Left lung (tissue), 10 donors: ENCODE measurements around the gene RASSF5. TPM values are rescaled to one million over a fixed set of nuclear protein-coding genes. Genes with fewer than 3 reads are reported as not detected.

Experiments
- ATAC-seq: fragments of 200-7000 bp; cut with Tn5 transposase; one replicate; pipeline ENCODE4 v1.9.1; 2020; ENCODE audit warnings: moderate library complexity
- DNase-seq, 4 donors: peaks; one replicate each; pipeline ENCODE4 v3.0.0-alpha.2; 2013 to 2020
- H3K27ac ChIP-seq, 2 donors: fragments of 200-600 bp; sonication (generic) in 1 of 2; one replicate each; pipeline versions ENCODE4 v1.5.0 to v1.8.0; 2020 to 2021
- H3K27me3 ChIP-seq, 2 donors: fragments of 200-600 bp; sonication (generic) in 1 of 2; one replicate each; pipeline versions ENCODE4 v1.5.0 to v1.8.0; 2020 to 2021
- H3K36me3 ChIP-seq, 2 donors: fragments of 200-600 bp; sonication (generic) in 1 of 2; one replicate each; pipeline versions ENCODE4 v1.5.0 to v1.8.0; 2020 to 2021
- H3K4me1 ChIP-seq, 2 donors: fragments of 200-600 bp; one replicate each; pipeline ENCODE4 v1.8.0; 2021
- H3K4me3 ChIP-seq, 2 donors: fragments of 200-600 bp; sonication (generic) in 1 of 2; one replicate each; pipeline versions ENCODE4 v1.5.0 to v1.8.0; 2020 to 2021; ENCODE audit warnings: mild to moderate bottlenecking in 1 of 2
- H3K9me3 ChIP-seq, 2 donors: fragments of 200-600 bp; sonication (generic) in 1 of 2; one replicate each; pipeline versions ENCODE4 v1.5.0 to v1.8.0; 2020 to 2021
- intact Hi-C, 2 donors: fragments of 100-400 bp; cut with DNase I; formaldehyde crosslinking; loops; one replicate each; pipeline versions ENCODE4 v1.11.2 to v1.14.2; 2022
- polyA plus RNA-seq, 6 donors: library from polyadenylated mRNA; unstranded; fragments of 120-200 nt; gene quantifications; one replicate each; pipeline ENCODE4 v1.2.1, GENCODE V29; 2013; ENCODE audit not compliant: insufficient read length in 6 of 6
- total RNA-seq, 2 donors: library from RNA; stranded (reverse); fragmentation: NEBNext Ultra II Directional; extraction: Animal tissue kit (Norgen Biotek cat#: 25700); gene quantifications; one replicate each; pipeline ENCODE4 v1.2.1, GENCODE V29; 2021
- TF ChIP-seq, protein P1 (sequence below), 2 donors: fragments of 200-600 bp; sonication (generic) in 1 of 2; IDR thresholded peaks; one replicate each; pipeline versions ENCODE4 v1.5.0 to v1.8.0; 2021; ENCODE audit warnings: antibody characterized with exemption in 2 of 2
- donor health status: DM: no; HTN: yes; CAD: no.
- donor health status: DM: no; HTN: no; CAD: no.

RASSF5 gene
- total and polyA plus RNA-seq, 8 donors: 5.8 to 40.9 (median 11.6) TPM

DNA sequence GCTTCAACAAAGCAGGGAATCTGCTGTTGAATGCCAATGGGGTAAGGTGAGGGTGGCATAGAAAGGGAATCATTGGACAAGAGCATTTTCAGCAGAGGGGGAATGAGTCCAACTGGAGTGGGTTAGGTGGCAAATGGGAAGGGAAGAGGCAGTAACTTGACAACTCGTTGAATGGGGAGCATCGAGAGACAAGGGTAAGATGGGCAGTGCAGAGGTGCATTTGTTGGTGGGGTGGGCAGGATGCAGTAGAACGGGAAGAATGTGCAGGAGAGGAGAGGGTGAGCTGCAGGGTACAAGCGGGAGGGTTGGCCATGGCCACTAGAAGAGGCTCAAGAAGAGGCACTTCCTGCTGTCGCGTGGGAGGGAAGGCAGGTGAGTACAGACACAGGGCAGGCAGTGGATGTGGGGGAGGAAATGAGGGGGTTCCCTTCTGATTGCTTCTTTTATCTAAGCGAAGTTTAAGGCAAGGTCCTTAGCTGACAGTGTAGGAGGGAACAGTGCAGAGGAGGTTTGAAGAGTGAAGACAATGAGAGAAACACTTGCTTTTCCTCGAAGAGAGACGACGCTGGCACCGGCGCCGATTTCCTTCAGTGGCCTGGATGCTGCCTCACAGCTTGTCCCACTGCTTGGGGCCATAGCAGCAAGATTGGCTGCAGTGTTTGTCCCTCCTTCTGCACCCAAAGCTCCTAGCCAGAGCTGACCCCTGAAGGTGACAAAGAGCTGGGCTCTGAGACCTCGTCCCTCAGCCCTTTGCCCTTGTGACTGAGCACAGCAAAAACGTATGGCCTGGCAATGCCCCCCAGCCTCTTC lies 40.3 kb upstream of the RASSF5 start:
- no peak for DNase-seq
- TF ChIP-seq, protein P1, sequence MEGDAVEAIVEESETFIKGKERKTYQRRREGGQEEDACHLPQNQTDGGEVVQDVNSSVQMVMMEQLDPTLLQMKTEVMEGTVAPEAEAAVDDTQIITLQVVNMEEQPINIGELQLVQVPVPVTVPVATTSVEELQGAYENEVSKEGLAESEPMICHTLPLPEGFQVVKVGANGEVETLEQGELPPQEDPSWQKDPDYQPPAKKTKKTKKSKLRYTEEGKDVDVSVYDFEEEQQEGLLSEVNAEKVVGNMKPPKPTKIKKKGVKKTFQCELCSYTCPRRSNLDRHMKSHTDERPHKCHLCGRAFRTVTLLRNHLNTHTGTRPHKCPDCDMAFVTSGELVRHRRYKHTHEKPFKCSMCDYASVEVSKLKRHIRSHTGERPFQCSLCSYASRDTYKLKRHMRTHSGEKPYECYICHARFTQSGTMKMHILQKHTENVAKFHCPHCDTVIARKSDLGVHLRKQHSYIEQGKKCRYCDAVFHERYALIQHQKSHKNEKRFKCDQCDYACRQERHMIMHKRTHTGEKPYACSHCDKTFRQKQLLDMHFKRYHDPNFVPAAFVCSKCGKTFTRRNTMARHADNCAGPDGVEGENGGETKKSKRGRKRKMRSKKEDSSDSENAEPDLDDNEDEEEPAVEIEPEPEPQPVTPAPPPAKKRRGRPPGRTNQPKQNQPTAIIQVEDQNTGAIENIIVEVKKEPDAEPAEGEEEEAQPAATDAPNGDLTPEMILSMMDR (IDR thresholded peaks at IDR 0.05): no peak
- peaks cover 25 to 74% of the 10 kb centered on the region in 2 donors for H3K4me1 ChIP-seq
- intact Hi-C loops: no loop called here
- ATAC-seq: no peak
- peak overlapping the region in 1 of 2 donors; percentile 69 for H3K27ac ChIP-seq
- H3K36me3 ChIP-seq: no peaks in the 10 kb centered on the region
- no peaks in the 10 kb centered on the region for H3K9me3 ChIP-seq
- no peaks in the 10 kb centered on the region for H3K27me3 ChIP-seq
- no peak overlapping the region for H3K4me3 ChIP-seq

DNA sequence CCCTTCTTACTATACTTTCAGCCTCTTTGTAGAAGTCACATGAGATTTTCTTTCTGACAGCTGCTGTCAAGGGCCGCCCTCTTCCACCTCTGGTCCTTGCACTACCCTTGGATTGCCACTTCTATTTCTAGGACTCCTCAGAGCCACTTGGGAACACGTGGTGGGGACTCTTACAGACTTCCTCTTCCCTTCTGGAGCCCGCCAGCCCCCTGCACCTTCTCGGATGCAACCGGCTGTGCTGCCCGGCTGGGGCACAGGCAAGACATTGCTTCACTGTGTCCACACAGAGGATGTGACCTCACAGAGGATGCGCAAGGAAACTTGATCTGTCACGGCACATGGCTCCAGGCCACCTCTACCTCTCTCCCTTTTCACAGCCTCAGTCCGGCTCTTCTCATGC lies 39.4 kb upstream of the RASSF5 start:
- DNase-seq (peak in 3 of 4 donors; percentile 76 to 91 (median 87)), ATAC-seq (peak; percentile 64)
- Histone ChIP-seq H3K9me3 (no peaks in the 10 kb centered on the region), H3K36me3 (no peaks in the 10 kb centered on the region), H3K4me3 (no peak overlapping the region), H3K4me1 (peaks cover 25 to 83% of the 10 kb centered on the region in 2 donors), H3K27me3 (no peaks in the 10 kb centered on the region), H3K27ac (peak overlapping the region in 1 of 2 donors; percentile 69)
- TF ChIP-seq, protein P1 (IDR thresholded peaks at IDR 0.05): no peak
- intact Hi-C loops: no loop called here

DNA sequence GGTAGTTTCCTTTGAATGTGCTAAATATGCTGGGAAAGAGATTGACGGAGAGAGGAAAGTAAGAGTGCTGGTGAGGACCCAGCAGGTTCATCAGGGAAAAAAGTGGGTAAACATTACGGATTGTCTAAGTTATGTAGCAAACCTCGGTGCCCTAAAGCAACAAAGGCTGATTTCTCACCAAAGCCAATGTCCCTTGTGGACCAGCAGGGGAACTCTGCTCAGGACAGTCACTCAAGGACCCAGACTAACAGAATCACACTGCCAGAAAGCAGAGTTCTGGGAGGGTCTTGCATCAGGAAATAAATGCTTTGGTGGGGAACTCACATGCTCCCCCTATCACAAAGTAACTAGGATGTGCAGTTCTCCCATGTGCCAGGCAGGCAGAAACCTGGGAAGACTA lies 38.8 kb upstream of the RASSF5 start:
- intact Hi-C loops: no loop called here
- no peak for ATAC-seq
- Histone ChIP-seq H3K4me3 (no peak overlapping the region), H3K4me1 (peaks cover 25 to 88% of the 10 kb centered on the region in 2 donors), H3K27ac (peak overlapping the region in 1 of 2 donors; percentile 69), H3K36me3 (no peaks in the 10 kb centered on the region), H3K27me3 (no peaks in the 10 kb centered on the region), H3K9me3 (no peaks in the 10 kb centered on the region)
- no peak for DNase-seq
- TF ChIP-seq, protein P1 (IDR thresholded peaks at IDR 0.05): no peak

DNA sequence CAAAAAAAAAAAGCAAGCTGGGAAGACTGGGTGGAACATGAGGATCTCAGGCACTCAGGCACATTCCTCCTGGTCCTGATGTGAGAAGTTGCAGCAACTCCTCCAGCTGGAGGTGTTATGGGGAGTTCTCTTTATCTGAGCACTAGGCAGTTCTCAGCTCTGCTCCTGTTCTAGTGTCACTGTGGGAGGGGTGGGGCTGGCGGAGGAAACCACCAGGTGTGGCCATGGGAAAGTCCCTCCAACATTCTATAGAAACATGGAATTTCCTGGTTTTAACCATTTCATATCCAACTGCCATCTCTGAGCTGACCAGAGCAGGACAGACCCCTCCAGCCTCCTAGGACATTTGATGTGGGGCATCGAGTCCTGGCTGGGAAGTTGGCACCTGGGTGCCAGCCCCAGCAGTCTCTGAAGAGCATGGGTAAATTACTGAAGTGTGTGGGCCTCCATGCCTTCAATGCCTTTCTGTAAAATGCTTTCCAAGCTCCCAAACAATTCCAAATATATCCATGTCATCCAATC lies 37.9 kb upstream of the RASSF5 start:
- peak overlapping the region in 1 of 2 donors; percentile 76 for H3K27ac ChIP-seq
- H3K4me3 ChIP-seq: peak overlapping the region in 1 of 2 donors; percentile 72
- no peaks in the 10 kb centered on the region for H3K9me3 ChIP-seq
- no peak for DNase-seq
- intact Hi-C loops: no loop called here
- H3K27me3 ChIP-seq: no peaks in the 10 kb centered on the region
- H3K4me1 ChIP-seq: peaks cover 25 to 83% of the 10 kb centered on the region in 2 donors
- H3K36me3 ChIP-seq: peaks cover 0 to 8% of the 10 kb centered on the region in 2 donors
- ATAC-seq: no peak
- TF ChIP-seq, protein P1 (IDR thresholded peaks at IDR 0.05): no peak

DNA sequence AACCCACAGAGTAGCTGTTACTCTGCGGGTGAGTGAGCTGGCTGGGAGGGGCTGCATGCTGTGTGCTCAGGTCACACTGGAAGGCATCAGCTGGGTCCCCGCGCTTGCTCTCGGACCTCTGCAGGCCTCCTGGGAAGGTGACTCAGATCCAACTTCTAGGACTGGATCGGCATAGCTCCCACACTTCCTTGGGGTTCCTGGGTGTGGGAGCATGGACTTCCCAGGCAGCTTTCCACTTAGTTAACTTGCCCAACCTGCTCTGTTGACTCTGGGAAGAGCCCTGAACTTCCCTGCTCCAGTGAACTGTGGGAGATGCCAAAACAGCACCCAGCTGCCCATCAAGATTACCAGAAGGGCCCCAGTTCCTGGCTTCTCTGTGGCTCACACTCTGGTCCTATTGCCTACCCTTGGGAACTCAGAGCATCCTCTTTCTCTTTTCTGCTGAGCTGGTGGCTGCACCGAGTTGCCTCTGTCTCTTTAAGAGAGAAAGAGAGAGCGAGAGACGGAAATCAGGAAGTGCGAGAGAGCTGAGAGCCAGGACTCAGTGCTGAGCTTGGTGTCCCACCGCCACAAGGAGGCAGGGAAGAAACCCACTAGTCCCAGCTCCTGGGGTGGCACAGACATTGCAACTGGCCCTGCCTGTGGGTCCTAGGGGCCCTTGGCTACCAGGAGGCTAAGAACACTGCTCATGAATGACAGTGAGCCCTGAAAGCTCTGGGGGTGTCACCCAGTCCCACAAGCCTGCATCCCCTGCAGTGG lies 37.2 kb upstream of the RASSF5 start, which contains the start of gene IKBKE:
IKBKE (plus strand) TSS at position 544 of the 759 bp plus-strand sequence. CDS start 2,752 bp downstream, outside the sequence.
- Histone ChIP-seq H3K27me3 (no peaks in the 10 kb centered on the region), H3K4me3 (peak within 1 kb of the TSS; percentile 61 to 72), H3K9me3 (no peaks in the 10 kb centered on the region), H3K4me1 (peaks cover 25 to 78% of the 10 kb centered on the region in 2 donors), H3K27ac (peak within 1 kb of the TSS; percentile 69 to 76), H3K36me3 (peaks cover 0 to 15% of the 10 kb centered on the region in 2 donors)
- peak; percentile 54 to 78 (median 64) for DNase-seq
- TF ChIP-seq, protein P1 (IDR thresholded peaks at IDR 0.05): peak in 1 of 2 donors; percentile 28
- peak; percentile 79 for ATAC-seq
- intact Hi-C loops: no loop called here
